Cerebellar cortex (tissue), 1 donor: ENCODE measurements around the gene GPR15LG.

Experiments
- DNase-seq: peaks from one replicate; pipeline ENCODE4 v3.0.0-alpha.2; 2015; ENCODE audit warnings: low spot score

GPR15LG gene

DNA sequence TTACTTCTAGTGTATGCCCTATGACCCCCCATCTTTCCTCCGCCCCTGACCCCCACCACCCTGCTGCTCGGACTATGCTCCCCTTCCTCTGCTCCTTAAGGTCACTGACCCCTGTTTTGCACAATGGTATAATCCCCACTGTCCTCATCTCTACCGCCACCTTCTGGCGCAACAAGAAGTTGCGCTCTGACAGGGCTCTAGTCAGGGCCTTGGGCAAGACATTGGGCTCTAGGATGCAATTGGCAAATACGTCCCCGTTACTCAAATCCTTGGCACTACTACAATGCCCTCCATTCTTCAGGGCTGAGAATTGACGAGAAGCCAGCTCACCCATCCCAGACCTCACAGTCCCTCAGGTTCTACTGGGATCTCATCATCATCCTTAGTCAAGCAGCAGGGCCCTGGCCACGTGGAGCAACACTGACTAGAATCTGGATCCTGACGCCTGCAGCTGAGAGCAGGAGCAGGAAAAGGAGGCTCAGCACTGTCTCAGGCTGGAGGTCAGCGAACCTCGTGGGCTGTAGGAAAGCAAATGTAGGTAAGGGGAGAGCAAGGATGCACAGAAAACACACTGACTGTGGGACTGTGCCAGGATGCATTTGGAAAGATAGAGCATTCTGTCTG lies 41.1 kb downstream of the GPR15LG start:
- DNase-seq, result peak; percentile 14

DNA sequence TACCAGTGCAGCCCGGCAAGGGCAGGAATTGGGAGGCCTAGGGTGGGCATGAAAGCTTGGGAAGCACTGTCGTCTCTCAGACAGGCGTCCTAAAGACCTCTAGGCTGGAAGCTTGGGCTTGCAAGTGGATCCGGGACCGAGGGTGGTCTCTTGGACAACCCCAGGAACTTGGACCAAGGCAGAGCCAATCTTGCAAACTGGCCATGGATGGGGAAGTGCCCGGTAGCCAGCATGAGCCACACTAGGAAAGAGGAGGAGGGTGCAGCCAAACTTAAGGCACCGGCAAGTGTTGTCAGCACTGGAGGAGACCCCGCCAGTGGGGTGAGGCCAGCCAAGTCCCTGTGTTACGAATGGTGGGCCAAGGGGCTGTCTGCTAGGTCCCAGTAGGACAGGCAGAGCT lies 43.2 kb downstream of the GPR15LG start:
- DNase-seq, result no peak

DNA sequence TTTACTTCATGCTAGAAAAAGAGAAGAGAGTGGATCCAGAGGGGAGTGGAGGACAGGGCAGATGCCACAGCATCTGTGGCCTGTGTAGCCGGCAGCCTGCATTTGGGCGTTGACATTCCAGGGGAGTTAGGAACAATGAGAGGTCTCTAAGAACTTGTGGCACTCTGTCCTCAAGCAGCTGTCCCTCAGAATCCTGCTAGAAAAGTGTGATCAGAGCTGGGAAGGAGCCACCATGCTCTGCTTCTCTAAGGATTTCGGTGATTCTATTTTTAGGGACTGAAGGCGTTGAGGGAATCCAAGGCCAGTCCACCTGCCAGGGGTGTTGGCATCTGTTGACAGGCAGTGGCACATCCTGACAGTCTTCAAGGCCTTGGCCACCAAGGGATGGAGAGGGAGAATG lies 44.1 kb downstream of the GPR15LG start:
- DNase-seq, result no peak

DNA sequence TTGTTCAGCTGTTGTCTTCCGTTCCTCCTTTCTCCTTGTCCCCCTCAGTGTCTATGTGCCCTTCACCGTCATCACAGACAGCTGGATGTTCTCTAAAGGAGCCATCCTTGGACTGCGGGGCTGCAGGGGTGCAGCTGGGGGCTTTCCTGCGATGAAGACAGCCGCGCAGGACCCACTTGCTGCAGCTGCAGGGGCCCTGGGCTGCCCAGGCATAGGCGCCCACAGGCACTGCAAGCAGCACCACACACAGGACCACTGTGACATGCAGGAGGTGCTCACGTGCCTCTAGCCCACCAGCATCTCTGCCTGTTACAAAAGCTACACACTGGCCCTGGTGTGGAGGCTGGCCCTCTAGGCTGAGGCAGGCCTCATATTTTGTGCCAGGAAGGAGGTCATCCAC lies 48.3 kb downstream of the GPR15LG start:
- no peak for DNase-seq

DNA sequence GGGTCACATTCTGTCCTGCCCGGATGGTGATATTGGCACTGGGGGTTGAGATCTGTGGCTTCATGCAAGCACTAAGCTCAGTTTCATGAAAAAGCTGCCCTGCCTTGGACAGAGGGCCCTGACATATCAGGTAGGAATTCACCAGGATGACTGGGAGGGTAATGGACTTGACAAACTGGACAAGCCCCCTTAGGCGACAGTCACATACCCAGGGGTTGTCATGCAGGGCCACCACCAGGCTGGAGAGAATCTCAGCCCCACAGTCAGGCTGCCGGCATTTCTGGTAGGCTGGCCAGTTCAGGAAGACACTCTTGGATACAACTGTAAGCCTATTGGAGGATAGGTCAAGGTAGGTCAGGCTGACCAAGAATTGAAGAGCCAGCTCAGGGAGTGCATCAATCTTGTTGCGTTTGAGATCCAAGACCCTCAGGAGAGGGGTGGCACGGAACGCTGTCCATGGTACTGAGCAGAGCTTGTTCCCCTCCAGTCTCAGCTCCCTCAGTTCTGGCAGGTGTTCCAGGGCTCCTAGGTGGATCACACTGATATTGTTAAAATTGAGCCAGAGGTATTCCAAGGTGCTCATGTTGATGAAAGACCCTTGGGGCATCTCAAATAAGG lies 50.9 kb downstream of the GPR15LG start:
- no peak for DNase-seq

DNA sequence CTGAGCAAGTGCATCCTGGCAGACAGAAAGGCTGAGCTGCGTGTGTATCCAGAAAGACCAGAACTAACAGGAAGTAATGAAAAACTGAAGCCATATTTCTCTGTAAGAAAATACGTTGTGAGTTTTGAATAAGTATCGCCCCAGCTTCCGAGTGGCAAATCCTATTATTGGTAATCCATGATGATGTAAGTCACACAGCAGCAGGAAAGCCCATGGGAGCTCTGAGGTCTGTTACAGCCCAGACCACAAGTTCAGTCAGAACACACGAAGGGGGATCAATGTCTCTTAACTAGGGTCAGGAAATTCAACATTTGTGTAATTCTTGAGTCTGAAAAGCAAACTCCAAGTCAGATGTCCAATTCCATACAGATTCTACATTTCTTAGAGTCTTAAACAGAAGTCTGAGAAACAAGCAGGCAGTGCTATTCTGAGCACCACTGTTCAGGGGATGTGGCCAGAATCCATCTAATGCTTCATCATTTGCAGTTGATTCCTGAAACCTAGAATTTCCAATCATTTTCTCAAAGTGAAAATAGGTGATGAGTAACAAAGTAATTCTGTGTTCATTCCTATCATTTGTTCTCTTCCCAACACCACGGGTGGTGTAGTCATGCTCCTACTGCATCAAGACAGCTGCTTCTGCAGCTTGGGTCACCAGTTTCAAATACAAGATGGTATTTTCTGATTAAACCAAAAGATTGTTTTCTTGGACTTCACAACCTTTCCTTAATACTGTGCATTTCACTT lies 52.0 kb downstream of the GPR15LG start, which contains the start of gene LRIT2:
TSS of gene LRIT2 (minus strand) at position 118 of the 747 bp plus-strand sequence. CDS start at position 94, 24 bp downstream.
- DNase-seq, result no peak

DNA sequence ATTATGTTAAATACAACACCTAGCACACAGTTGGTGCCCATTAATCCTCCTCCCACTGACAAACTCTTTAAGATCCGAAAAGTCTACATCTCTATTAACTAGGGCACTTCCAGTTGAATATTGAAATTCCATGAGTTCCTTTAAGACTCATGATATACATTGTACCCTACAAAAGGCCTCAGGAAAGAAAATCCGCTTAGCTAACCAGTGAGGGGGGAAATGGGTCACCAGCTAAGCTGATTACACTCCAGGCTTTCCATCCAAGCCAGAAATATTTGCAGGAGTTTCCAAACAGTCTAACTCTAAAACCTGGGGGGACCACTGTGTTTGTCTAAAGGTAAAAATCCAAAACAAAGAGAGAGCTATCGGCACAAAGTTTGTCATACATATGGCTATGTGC lies 53.0 kb downstream of the GPR15LG start:
- no peak for DNase-seq

DNA sequence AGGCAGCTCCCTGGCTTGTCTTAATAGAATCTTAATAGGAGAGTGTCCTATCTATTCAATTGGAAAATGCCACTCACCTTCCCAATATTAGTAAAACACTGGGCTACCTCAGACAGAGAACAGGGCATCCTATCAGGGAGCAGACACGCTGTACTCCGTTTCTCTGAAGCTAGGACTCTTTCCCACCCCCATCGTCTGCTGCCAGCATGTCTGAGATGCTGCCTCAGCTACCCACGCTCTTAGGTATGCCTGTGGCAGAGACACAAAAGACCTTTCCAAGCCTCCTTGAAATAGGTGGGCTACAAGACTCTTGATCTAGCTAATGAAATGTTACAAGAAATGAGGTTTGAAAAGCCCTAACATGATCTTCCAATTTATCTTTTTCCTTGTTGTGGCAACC lies 54.2 kb downstream of the GPR15LG start:
- DNase-seq, result no peak

DNA sequence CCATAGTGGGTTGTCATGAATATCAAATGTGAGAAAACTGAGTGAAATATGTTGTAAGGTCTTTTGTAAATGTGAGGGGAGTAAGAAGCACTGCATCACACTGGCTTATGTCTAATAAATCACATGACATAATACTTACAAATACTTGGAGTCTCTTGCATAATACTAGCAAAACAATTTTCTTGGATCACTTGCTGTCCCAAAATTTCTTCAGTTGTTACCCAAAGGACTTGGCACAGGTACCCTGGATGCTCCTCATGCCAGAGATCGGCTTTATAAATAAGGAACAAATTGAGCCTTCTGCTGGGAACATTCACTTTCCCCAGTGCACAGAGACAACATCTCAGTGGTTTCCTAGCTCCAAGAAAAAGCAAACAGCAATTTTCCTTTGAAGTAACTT lies 56.8 kb downstream of the GPR15LG start:
- no peak for DNase-seq

DNA sequence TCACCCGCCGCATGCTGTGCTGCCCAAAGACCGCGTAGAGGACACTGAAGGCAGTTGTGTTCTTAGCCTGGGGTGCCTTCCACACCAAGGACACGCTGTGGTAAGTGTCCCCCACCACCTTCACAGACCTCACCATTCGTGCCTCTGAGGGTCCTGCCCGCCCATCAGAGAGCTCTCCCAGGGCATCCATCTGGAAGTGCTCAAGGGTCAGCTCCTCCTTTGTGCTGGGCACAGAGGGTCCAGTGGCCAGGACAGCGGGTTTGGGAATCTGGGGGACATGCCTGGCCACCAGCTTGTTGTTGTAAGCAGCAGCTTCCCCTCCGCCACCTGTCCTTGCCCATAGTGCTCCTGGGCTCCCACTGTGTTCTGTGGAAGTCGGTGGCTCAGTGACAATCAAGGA lies 58.8 kb downstream of the GPR15LG start:
- no peak for DNase-seq

DNA sequence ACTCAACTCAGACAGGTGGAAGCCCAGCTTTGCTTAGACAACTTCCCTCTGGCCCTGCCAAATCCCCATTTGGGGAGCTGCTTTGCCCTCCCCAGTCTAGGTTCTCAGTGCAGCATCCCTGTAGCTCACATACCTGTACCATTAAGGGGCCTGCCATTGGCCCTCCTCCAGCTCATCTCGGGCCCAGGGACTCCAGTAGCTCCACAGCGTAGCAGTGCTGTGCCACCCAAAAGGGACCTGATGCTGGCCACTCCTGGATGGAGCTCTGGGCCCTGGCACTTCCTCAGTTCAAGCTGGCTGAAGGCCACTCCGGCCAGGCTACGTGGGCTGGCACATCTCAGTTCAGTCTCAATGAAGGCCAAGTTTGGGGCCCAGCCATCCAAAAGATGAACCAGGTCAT lies 60.3 kb downstream of the GPR15LG start:
- DNase-seq, result no peak

DNA sequence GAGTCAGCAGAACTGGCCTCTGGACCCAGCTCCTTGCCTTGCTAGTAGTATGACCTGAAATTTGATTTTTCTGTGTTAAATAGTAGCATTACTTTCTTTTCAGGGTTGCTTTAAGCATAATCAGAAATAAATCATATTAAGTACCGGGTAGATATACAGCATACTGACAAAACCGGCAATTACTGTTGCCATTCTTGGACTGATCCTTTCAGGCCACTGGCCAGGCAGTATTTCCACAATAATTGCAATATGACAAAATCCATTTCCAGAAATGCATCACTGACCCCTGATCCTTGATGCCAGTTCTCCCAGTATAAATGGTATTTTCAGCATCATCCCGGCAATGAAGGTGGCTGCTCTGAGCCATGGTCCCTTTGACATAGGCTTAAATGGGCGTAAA lies 60.9 kb downstream of the GPR15LG start:
- no peak for DNase-seq
